RKO (cell line): Measurements from ENCODE around the gene ADARB2.
"Not testable (repeated sequence)": the region's sequence is repeated elsewhere in the genome, so short reads cannot be mapped to it uniquely, and the experiment has no call there.

Experiments
- DNase-seq: peaks from one replicate; pipeline ENCODE4 v3.0.0-alpha.2; 2016; ENCODE audit warnings: low spot score

Gene ADARB2

DNA sequence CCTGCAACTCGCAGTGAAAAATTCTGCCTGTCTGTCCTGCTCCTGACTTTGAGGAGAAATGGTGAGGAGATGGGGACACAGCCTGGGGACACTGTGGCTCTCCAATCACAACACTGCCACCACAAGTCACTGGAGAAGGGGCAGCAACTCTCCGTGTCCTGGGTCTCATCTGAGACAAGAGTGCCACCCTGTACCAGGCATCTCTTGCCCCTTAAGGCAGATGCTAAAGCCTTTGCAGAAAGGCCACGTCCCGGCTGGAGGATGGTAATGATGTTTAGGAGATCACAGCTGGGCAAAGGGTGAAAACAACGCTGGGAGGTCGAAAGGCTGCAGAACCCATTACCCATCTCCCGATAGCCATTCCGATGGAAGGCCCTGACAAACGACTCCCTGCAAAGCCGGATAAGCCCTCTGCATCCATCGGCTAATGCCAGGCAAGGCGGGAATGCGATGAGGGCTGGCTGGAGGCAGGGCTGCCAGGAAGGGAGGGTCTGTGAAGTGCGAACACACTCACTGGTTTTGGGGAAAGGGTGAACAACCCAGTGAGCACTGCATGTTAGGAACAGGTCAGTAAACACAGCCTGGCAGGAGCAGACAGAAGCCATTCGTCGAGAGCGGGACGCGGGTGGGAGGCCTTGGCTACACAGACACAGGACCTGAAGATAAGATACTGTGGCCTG lies 190.8 kb downstream of the ADARB2 start:
- no peak for DNase-seq

DNA sequence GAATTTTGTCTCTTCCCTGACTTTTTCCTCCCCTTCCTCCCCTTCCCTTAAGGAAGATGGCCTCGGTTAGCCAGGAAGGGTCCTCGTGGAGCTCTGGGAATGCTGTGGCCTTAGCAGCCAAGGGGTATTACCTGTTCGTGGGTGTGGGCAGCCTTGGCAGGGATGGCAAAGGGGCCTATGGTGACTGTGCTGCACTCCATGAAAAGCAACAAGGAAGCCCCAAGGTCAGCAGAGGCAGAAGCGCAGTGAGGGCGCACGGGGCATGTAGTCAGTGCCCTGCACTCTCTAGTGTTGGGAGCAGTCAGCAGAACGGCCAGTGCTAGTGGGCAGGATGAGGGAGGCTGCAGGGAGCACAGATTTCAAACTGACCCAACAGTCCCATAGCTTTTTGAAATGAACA lies 191.8 kb downstream of the ADARB2 start:
- no peak for DNase-seq

GRCh38 chr10:1544929-1545328 lies 192.4 kb downstream of the ADARB2 start:
- no peak for DNase-seq

DNA sequence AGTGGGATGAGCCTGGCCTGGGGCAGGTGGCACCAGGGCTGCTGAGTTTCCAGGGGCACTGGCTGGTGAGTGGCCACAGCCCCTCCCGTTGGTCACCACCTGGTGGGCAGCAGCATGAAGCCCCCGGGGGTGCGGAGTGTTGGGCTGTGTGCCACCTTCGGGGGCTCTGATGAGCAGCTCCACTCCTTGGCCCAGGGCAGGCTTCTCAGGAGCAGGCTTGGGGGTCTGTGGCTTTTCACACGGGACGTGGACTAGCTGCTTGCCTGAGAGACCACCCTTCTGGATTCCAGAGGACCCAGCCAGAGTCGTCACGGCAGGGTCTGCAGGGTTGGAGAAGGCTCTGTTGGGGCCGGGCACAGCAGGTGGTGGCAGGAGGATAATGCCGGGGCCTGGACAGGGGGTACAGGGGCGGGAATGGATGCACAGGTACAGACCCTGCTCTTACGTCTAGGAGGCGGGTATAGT lies 193.1 kb downstream of the ADARB2 start:
- no peak for DNase-seq

DNA sequence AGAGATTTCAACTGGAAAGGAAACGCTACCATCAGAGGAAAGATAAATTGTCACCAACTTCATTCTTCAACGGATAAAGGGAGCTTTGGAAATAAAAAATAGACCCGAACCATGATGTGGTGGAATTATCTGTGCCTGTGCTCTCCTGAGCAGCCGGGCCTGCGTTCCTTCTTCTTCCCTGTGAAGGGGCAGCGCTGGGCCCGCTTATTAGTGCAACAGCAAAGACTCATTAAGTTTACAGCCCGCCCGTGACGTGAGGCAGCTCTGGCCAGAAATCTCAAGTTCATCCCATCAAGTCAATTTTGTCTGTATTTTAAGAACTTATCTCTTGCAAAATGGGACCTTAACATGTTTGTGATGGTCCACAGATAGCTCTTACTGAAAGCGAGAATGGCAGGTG lies 193.7 kb downstream of the ADARB2 start:
- no peak for DNase-seq

GRCh38 chr10:1542941-1543340 lies 194.4 kb downstream of the ADARB2 start:
- no peak for DNase-seq

DNA sequence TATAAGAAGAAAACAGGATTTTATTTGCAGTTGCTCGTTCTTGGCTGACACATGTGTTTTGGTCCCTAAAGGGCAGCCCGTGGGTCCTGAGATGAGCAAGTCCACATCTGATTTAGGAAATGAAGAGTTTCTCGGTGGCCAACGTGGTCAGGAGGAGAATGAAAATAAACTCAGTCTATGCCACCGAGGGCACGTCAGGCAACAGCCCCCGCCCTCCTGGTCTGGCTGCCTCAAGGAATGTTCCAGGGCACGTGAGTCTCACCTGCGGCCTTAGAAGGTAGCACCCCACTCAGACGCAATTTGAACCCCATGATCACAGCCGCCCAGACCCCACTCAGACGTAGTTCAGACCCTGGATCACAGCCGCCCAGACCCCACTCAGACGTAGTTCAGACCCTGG lies 197.2 kb downstream of the ADARB2 start:
- DNase-seq = no peak

GRCh38 chr10:1539216-1539615 lies 198.1 kb downstream of the ADARB2 start:
- DNase-seq = no peak

GRCh38 chr10:1538531-1539061 lies 198.7 kb downstream of the ADARB2 start:
- DNase-seq = no peak

- DNase-seq = no peak
Observed at GRCh38 chr10:1538121-1538520, 199.2 kb downstream of the ADARB2 start.

DNA sequence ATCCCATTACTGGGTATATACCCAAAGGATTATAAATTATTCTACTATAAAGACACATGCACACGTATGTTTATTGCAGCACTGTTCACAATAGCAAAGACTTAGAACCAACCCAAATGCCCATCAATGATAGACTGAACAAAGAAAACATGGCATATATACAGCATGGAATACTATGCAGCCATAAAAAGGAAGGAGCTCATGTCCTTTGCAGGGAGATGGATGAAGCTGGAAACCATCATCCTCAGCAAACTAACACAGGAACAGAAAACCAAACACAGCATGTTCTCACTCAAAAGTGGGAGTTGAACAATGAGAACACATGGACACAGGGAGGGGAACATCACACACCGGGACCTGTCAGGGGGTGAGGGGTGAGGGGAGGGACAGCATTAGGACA lies 199.9 kb downstream of the ADARB2 start:
- not testable (repeated sequence) for DNase-seq

- no peak for DNase-seq
Observed at GRCh38 chr10:1536341-1536740, 201.0 kb downstream of the ADARB2 start.

GRCh38 chr10:1535301-1535965 lies 201.9 kb downstream of the ADARB2 start:
- no peak for DNase-seq

- DNase-seq = no peak
Observed at GRCh38 chr10:1534820-1535219, 202.5 kb downstream of the ADARB2 start.

DNA sequence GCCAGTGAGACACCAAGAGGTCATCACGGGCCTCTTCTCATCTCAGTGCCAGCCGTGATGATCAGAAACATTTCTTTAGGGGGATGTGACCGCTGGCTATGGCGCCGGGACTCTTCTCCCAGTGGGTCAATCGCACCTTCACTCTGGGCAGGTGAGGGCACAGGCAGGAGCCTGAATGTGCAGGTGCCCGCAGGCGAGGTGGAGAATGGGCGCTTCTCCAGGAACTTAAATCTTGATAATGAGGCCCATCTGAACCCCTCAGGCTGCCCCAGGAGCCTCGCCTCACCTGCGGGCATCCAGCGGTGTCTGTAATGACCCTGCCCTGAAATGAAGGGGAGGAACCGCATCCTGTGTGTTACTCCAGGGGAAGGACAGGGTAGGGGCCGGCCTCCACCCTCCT lies 204.7 kb downstream of the ADARB2 start:
- no peak for DNase-seq

DNA sequence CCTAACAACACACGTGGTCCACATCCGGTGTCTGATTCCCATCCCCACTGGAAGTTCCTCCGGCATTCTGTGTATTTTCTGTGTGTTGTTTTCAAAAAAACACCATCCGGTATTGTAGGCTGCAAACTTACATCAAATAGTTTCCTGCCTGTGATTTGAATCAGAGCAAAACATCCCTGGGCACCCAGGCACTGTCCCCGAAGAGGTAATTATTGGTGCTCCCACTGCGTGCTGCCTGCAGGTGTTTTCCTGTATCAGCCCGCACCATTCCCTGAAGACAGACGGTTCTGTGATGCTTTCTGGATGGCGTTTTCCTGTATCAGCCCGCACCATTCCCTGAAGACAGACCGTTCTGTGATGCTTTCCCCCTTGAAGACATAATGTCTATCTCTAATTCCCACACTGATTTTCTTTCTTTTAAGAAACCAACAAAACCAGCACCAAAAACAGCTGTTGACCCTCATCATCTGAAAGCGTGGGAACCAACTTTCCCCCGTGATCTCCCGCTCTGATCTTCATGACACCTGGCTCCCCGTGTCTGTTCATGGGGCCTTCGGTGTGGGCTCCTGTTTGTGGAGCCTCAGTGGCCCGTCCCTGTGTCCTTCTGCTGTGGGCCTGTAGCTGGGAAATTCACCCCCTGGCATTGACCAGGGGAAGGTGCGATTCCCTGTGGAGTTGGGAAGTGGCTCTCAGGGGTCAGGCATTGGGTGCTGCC lies 205.3 kb downstream of the ADARB2 start:
- DNase-seq = no peak

- DNase-seq = no peak
Observed at GRCh38 chr10:1530871-1531517, 206.3 kb downstream of the ADARB2 start.

DNA sequence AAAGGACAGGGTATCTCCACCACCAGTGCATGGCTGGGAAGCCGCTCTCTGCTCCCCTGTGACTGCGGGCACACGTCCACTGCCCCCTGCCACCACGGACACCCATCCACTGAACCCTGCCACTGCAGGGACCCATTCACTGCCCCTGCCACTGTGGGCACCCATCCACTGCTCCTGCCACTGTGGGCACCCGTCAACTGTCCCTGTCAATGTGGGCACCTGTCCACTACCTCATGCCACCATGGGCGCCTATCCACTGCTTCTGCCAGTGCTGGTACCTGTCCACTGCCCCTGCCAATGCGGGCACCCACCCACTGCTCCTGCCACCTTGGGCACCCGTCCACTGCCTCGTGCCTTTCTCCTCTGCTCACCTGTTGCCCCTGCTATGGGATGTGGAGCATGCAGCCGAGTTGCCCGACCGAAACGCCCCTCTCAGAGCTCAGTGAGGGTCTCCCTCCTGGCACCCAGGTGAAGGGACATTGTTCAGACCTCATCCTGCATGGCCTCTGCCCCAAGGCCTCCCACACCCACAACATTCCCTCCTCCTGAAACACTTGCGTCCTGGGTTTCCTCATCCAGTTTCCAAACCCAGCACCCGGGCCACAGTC lies 207.4 kb downstream of the ADARB2 start:
- DNase-seq = no peak

DNA sequence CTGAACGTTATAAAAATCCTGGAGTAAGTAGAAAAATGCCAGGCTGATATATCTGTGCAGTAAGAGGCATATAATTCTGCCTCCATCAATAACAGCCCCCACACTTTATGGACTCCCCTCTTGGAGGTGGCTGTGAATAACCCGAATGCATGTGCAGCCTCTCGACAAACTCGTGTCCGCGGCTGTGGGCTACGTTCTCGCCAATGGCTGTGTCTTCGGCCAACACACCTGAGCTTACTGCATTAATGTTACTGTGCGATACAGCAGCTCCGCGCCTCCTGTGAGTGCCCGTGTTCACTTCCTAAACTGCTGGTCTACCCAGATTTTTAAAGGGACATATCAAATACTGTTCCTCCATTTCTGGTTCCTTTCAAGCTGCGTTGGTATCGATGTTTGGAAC lies 209.4 kb downstream of the ADARB2 start:
- no peak for DNase-seq

GRCh38 chr10:1526436-1527055 lies 210.8 kb downstream of the ADARB2 start:
- no peak for DNase-seq

DNA sequence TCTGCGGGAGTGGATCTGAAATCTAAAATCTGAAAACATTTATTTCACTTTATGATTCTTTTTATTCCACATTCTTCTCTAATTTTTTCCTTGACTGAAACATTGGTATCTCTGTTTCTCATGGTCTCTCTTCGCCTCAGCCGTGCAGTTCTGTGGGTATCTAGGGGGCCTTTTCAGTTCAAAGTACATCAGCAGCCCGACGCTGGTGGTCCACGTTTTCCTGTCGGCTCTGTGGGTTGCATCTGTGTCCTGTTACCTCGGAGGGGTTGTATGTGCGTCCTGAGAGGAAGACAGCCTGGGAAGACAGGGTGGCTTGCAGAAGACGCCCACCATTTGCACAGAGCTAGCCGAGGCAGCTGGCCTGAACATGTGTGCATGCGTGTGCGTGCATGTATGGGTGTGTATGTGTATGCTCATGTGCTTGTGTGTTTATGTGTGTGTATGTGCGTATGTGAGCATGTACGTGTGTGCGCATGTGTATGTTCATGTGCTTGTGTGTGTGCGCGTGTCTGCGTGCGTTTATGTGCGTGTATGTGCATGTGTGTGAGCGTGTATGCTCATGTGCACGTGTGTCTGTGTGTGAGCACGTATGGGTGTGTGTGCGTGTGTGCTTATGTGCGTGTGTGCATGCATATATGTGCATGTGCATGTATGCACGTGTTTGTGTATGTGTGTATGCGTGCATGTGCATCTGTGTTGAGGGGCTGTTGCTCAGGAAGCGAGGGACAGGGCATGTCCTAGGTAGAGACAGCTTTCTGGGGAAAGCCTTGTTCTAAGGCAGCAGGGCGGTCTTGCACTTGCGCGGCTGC lies 211.8 kb downstream of the ADARB2 start:
- DNase-seq = no peak
